Activated effector memory CD4-positive, alpha-beta T cell treated with Interleukin-2 at 50 U/mL for 16 hours (primary cell): ENCODE results near the gene SEMA6D.

Experiments used
- DNase-seq: peaks from one replicate; pipeline ENCODE4 v3.0.0-alpha.2; 2020

Gene SEMA6D

GRCh38 chr15:47717036-47717612 is at the start of gene SEMA6D:
SEMA6D (plus strand) TSS chr15:47717505; CDS start chr15:47759799, 42,294 bp downstream.
- DNase-seq = no peak

GRCh38 chr15:47669221-47669620 is 48.1 kb upstream of the SEMA6D start:
- DNase-seq = no peak

GRCh38 chr15:47670365-47670764 is 46.9 kb upstream of the SEMA6D start:
- no peak for DNase-seq

- no peak for DNase-seq
Observed at GRCh38 chr15:47673232-47673761, 44.0 kb upstream of the SEMA6D start.

GRCh38 chr15:47674586-47675232 is 42.6 kb upstream of the SEMA6D start:
- DNase-seq = no peak

GRCh38 chr15:47675735-47676134 is 41.6 kb upstream of the SEMA6D start:
- DNase-seq = no peak

GRCh38 chr15:47678040-47678439 is 39.3 kb upstream of the SEMA6D start:
- DNase-seq = no peak

GRCh38 chr15:47682661-47683060 is 34.6 kb upstream of the SEMA6D start:
- no peak for DNase-seq

- no peak for DNase-seq
Observed at GRCh38 chr15:47685141-47685870, 32.0 kb upstream of the SEMA6D start.

GRCh38 chr15:47688573-47689086 is 28.7 kb upstream of the SEMA6D start:
- DNase-seq = no peak

- no peak for DNase-seq
Observed at GRCh38 chr15:47689660-47690059, 27.6 kb upstream of the SEMA6D start.

- no peak for DNase-seq
Observed at GRCh38 chr15:47691882-47692281, 25.4 kb upstream of the SEMA6D start.

- DNase-seq = no peak
Observed at GRCh38 chr15:47696351-47696750, 21.0 kb upstream of the SEMA6D start.

- no peak for DNase-seq
Observed at GRCh38 chr15:47705281-47705997, 11.9 kb upstream of the SEMA6D start.

- no peak for DNase-seq
Observed at GRCh38 chr15:47707391-47707790, 9.9 kb upstream of the SEMA6D start.

- DNase-seq = no peak
Observed at GRCh38 chr15:47708161-47708980, 8.9 kb upstream of the SEMA6D start.

- DNase-seq = no peak
Observed at GRCh38 chr15:47711655-47712054, 5.7 kb upstream of the SEMA6D start.

- DNase-seq = no peak
Observed at GRCh38 chr15:47715402-47715801, 1.9 kb upstream of the SEMA6D start.

- DNase-seq = no peak
Observed at GRCh38 chr15:47715856-47716445, 1.4 kb upstream of the SEMA6D start.

- DNase-seq = no peak
Observed at GRCh38 chr15:47716516-47716915, 789 bp upstream of the SEMA6D start.
